Measurements from ENCODE around the gene PRUNE2.

The PRUNE2 gene

DNA sequence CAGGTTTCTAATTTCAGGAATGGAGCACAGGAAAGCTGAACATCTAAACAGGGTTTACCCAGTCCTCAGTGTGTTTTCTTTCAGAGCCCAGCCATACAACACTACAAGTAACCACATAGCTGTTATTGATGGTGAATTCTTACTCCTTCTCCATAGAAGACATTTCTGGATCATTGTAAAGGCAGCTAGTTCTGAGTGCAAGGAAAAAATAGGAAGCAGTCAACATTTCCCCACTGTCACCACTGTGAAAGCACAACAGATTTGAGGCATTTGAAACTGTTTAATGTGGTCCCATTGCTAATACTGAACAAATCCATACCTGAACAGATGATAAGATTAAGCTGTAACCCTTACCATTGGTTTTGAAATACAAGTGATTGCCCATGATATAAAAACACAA lies 286.7 kb downstream of the PRUNE2 start:
- H3K4me3 ChIP-seq (replicated peaks; ENCODE audit: low read depth, low read length), result no peak overlapping the region

GRCh38 chr9:76618762-76619161 lies 287.2 kb downstream of the PRUNE2 start:
- H3K4me3 ChIP-seq (replicated peaks; ENCODE audit: low read depth, low read length), result no peak overlapping the region

More for the DNA sequence above, 286.7 kb downstream of the PRUNE2 start:
- TF ChIP-seq, protein P1, sequence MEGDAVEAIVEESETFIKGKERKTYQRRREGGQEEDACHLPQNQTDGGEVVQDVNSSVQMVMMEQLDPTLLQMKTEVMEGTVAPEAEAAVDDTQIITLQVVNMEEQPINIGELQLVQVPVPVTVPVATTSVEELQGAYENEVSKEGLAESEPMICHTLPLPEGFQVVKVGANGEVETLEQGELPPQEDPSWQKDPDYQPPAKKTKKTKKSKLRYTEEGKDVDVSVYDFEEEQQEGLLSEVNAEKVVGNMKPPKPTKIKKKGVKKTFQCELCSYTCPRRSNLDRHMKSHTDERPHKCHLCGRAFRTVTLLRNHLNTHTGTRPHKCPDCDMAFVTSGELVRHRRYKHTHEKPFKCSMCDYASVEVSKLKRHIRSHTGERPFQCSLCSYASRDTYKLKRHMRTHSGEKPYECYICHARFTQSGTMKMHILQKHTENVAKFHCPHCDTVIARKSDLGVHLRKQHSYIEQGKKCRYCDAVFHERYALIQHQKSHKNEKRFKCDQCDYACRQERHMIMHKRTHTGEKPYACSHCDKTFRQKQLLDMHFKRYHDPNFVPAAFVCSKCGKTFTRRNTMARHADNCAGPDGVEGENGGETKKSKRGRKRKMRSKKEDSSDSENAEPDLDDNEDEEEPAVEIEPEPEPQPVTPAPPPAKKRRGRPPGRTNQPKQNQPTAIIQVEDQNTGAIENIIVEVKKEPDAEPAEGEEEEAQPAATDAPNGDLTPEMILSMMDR (IDR thresholded peaks at IDR 0.05; ENCODE audit: low read depth, low read length, missing control alignments), result no peak
- DNase-seq (ENCODE audit: extremely low read depth, low read depth), result no peak

DNA sequence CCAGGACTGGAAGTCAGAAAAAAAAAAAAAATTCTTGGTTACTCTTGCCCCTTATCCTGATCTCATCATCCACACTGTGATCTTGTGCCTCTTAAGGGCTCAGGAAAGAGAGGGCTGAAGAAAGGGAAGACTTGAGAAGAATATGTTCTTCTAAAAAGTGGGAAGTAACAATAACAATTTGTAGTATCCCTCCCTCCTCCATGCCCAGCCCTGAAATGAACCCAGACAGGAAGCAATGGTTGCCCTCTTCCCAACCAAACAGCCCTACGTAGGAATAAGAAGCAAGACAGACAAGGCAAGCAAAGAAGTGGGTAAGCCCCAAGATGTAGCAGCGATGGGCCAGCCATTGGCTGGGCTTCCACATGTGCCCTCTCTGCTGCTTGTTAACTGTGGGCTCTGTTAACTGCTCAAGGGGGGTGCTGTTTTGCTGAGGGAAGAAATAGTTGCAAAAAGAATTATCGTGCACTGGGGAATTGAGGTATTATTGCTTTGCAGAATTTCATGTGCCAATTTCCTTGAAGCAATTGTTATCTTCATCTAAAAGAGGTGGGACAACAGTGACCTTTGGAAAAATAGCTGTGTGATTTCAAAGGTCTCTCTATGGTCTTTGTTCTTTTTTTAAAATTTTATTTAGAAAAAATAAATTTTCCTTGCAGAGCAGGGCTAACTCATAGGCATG lies 288.3 kb downstream of the PRUNE2 start:
- no peak overlapping the region for H3K4me3 ChIP-seq (replicated peaks; ENCODE audit: low read depth, low read length)
- DNase-seq (ENCODE audit: extremely low read depth, low read depth), result no peak
- TF ChIP-seq, protein P1 (IDR thresholded peaks at IDR 0.05; ENCODE audit: low read depth, low read length, missing control alignments), result no peak

More at GRCh38 chr9:76618762-76619161, 287.2 kb downstream of the PRUNE2 start:
- DNase-seq (ENCODE audit: extremely low read depth, low read depth), result peak; percentile 25
- TF ChIP-seq, protein P1 (IDR thresholded peaks at IDR 0.05; ENCODE audit: low read depth, low read length, missing control alignments), result no peak

DNA sequence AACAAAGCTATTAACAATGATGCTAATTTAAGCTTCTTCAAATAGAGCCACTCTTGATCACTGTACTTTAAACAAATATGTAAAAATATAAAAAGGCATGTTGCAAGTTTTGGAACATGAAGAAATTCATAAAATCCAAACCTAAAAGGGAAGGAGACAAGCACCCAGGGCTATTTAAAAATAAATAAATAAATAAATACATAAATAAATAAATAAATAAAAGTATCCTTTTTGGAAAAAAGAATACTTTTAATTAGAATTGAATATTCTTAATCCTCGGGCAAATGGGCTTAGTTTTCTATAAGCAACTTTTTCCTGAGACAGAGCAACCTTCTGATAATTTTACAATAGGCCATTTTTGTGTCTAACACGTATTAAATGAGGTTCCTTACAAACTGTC lies 289.1 kb downstream of the PRUNE2 start:
- TF ChIP-seq, protein P1 (IDR thresholded peaks at IDR 0.05; ENCODE audit: low read depth, low read length, missing control alignments), result no peak
- DNase-seq (ENCODE audit: extremely low read depth, low read depth), result no peak
- no peak overlapping the region for H3K4me3 ChIP-seq (replicated peaks; ENCODE audit: low read depth, low read length)

GRCh38 chr9:76615177-76615603 lies 290.7 kb downstream of the PRUNE2 start:
- H3K4me3 ChIP-seq (replicated peaks; ENCODE audit: low read depth, low read length), result no peak overlapping the region
- TF ChIP-seq, protein P1 (IDR thresholded peaks at IDR 0.05; ENCODE audit: low read depth, low read length, missing control alignments), result no peak
- no peak for DNase-seq (ENCODE audit: extremely low read depth, low read depth)

DNA sequence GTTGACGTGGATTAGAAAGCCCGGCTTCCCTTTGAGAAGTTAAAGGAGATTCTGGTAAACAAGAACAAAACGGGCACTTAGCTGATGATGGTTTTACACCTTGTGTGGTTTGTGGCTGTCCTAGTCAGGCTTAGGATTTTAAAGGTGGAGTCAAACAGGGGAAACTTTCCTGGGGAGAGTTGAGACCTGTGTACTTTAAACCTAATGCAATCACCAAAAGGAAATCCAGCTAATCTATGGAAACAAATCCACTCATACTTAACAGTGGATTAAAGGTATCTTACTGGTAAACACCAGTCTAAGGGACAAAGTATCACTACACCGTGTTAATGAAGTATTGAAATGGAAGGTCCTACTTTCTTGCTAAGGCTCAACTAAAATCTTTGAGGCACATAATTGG lies 291.9 kb downstream of the PRUNE2 start:
- TF ChIP-seq, protein P1 (IDR thresholded peaks at IDR 0.05; ENCODE audit: low read depth, low read length, missing control alignments), result no peak
- no peak for DNase-seq (ENCODE audit: extremely low read depth, low read depth)
- no peak overlapping the region for H3K4me3 ChIP-seq (replicated peaks; ENCODE audit: low read depth, low read length)

All from HFF-Myc (cell line).